Heart left ventricle (tissue), 16 donors: Measurements from ENCODE around the gene RYR3. TPM values are rescaled to one million over a fixed set of nuclear protein-coding genes. Genes with fewer than 3 reads are reported as not detected.

Experiments
- ATAC-seq, 4 donors: fragments of 200-7000 bp; cut with Tn5 transposase; one replicate each; pipeline ENCODE4 v1.9.1; 2020 to 2022; ENCODE audit warnings: moderate library complexity in 4 of 4, mild to moderate bottlenecking in 3 of 4, moderate number of reproducible peaks in 1 of 4
- DNase-seq, 5 donors: peaks; one replicate each; pipeline ENCODE4 v3.0.0-alpha.2; 2020
- H3K27ac ChIP-seq, 12 donors: fragments of 200-600 bp; sonication (generic) in 4 of 12; one replicate each; pipeline versions ENCODE4 v1.5.0 to v1.8.0; 2016 to 2022; ENCODE audit warnings: mild to moderate bottlenecking in 2 of 12
- H3K27me3 ChIP-seq, 9 donors: fragments of 200-600 bp; sonication (generic) in 2 of 9; one replicate each; pipeline versions ENCODE4 v1.5.1 to v1.8.0; 2016 to 2022; ENCODE audit warnings: mild to moderate bottlenecking in 3 of 9
- H3K36me3 ChIP-seq, 9 donors: fragments of 200-600 bp; sonication (generic) in 2 of 9; one replicate each; pipeline versions ENCODE4 v1.5.0 to v1.8.0; 2018 to 2022; ENCODE audit warnings: mild to moderate bottlenecking in 2 of 9
- H3K4me1 ChIP-seq, 12 donors: fragments of 200-600 bp; sonication (generic) in 4 of 12; one replicate each; pipeline versions ENCODE4 v1.5.0 to v1.8.0; 2016 to 2022; ENCODE audit warnings: mild to moderate bottlenecking in 3 of 12
- H3K4me3 ChIP-seq, 12 donors: fragments of 200-600 bp; sonication (generic) in 4 of 12; one replicate each; pipeline versions ENCODE4 v1.5.0 to v1.8.0; 2017 to 2022; ENCODE audit warnings: mild to moderate bottlenecking in 9 of 12, moderate library complexity in 4 of 12
- H3K9me3 ChIP-seq, 12 donors: fragments of 200-600 bp; sonication (generic) in 4 of 12; one replicate each; pipeline versions ENCODE4 v1.5.0 to v1.8.0; 2016 to 2022; ENCODE audit warnings: mild to moderate bottlenecking in 1 of 12
- POLR2A ChIP-seq, 2 donors: fragments of 450-650 bp; IDR thresholded peaks; one replicate each; pipeline ENCODE4 v1.6.1; 2017; ENCODE audit warnings: antibody characterized with exemption in 2 of 2, mild to moderate bottlenecking in 2 of 2, moderate library complexity in 2 of 2
- WGBS, 4 donors: extraction: QIAGEN DNeasy Blood & Tissue Kit in 2 of 4; methylation state at CpG; one replicate each; pipeline versions ENCODE4 v1.1.5 to v1.1.7; 2013 to 2018; 5-methylcytosine and 5-hydroxymethylcytosine counted together
- intact Hi-C, 10 donors: fragments of 100-400 bp; cut with DNase I; formaldehyde crosslinking; loops; one replicate each; pipeline versions ENCODE4 v1.11.1 to v1.14.2; 2022
- polyA plus RNA-seq, 2 donors: library from polyadenylated mRNA; stranded (reverse); fragments of 200-250 nt; gene quantifications; one replicate each; pipeline ENCODE4 v1.2.3, GENCODE V29; 2013
- total RNA-seq, 9 donors: library from RNA; depleted of rRNA in 2 of 9; stranded (reverse); fragments of >200 nt in 2 of 9; fragmentation: NEBNext Ultra II Directional in 3 of 9; extraction: Animal tissue kit (Norgen Biotek cat#: 25700) in 3 of 9; gene quantifications; one replicate each; pipeline versions ENCODE4 v1.1.0 to v1.2.4, GENCODE V29; 2016 to 2023
- TF ChIP-seq, protein P1 (sequence below), 12 donors: fragments of 200-600 bp; sonication (generic) in 4 of 12; IDR thresholded peaks; one replicate each; pipeline versions ENCODE4 v1.5.0 to v1.8.0; 2018 to 2022; ENCODE audit warnings: antibody characterized with exemption in 12 of 12, mild to moderate bottlenecking in 5 of 12
- donor health status: ischemic (EF 13 %, LVEDD 7.1; RV severe dilation, severe dysfunction).
- donor health status: healthy with polysubstance abuse.
- donor health status: DM: no; HTN: yes; CAD: no.
- donor health status: DM: no; HTN: no; CAD: no.
- donor health status: ischemic (EF 25% LVEDD 6.9; RV normal size, moderate dysfunction).
- donor health status: ischemic (EF 25% LVEDD 5.7; RV mildly dilated, moderate dysfunction).
- donor health status: healthy.
- donor health status: DM: yes; HTN: yes; CAD: no.
- donor health status: ischemic (EF 35%, LVEDD 5.7; RV mildly dilated, moderate dysfunction).
- donor health status: nonischemic (EF 11% LVEDD 7.7; RV severe dilation, severe dysfunction).
- donor health status: DM: yes; HTN: yes; CAD: no.
- donor health status: PGD.
- donor health status: ischemic (EF 29% LVEDD 5.4; RV normal size, mild dysfunction).
- donor health status: nonischemic (EF 23%, LVEDD 6.1; RV moderate dilation, normal function).

RYR3 gene
- total and polyA plus RNA-seq, 11 donors = 0.01 to 0.35 (median 0.23) TPM; not detected in 2

DNA sequence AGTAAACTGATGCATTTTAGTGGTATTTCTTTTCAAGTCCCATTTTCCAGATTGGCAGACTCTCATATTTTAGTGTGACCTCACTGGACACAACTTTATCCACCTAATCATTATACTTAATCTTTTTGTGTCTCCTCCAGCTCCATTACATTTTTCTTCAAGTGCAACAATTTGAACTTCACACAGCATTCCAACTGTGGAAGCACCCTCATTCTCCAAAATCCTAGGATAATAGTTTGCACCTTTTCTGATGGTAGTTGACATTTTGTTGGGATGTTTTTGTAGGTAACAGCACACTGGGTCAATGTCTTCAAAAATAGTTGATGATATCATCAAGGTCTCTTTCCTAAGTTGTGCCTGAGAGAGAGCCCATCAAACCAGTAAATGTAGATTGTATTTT, 123.1 kb downstream of the RYR3 start:
- ATAC-seq = no peak
- peaks cover 0 to 7% (median 0%) of the 10 kb centered on the region in 12 donors for H3K9me3 ChIP-seq
- H3K4me1 ChIP-seq = no peaks in the 10 kb centered on the region
- no peak for TF ChIP-seq POLR2A (IDR thresholded peaks at IDR 0.05)
- TF ChIP-seq, protein P1, sequence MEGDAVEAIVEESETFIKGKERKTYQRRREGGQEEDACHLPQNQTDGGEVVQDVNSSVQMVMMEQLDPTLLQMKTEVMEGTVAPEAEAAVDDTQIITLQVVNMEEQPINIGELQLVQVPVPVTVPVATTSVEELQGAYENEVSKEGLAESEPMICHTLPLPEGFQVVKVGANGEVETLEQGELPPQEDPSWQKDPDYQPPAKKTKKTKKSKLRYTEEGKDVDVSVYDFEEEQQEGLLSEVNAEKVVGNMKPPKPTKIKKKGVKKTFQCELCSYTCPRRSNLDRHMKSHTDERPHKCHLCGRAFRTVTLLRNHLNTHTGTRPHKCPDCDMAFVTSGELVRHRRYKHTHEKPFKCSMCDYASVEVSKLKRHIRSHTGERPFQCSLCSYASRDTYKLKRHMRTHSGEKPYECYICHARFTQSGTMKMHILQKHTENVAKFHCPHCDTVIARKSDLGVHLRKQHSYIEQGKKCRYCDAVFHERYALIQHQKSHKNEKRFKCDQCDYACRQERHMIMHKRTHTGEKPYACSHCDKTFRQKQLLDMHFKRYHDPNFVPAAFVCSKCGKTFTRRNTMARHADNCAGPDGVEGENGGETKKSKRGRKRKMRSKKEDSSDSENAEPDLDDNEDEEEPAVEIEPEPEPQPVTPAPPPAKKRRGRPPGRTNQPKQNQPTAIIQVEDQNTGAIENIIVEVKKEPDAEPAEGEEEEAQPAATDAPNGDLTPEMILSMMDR (IDR thresholded peaks at IDR 0.05) = no peak
- H3K4me3 ChIP-seq = no peak overlapping the region
- intact Hi-C loops = no loop called here
- no peak for DNase-seq
- H3K27me3 ChIP-seq = no peaks in the 10 kb centered on the region
- H3K36me3 ChIP-seq = no peaks in the 10 kb centered on the region
- no peak overlapping the region for H3K27ac ChIP-seq

DNA sequence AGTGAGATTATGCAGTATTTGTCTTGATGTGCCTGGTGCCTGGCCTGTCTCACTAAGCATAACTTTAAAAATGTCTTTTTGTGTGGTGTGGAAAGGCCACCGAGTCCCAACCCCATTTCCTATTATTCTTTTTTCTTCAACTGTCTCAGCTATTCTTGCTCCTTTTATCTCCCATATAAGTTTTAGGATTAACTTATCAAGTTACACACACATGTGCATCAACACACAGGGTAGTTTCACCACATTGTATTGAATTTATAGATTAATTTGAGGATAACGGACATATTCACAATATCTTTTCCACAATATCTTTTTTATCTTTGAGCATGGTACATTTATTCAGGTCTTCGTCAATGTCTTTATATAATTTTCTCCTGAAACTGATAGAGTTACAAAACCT, 127.6 kb downstream of the RYR3 start:
- WGBS, 4 donors = 82 to 90% (median 86%) methylated on average over 3 of the region's 3 CpGs
- peaks cover 0 to 7% (median 0%) of the 10 kb centered on the region in 12 donors for H3K9me3 ChIP-seq
- H3K36me3 ChIP-seq = no peaks in the 10 kb centered on the region
- H3K4me3 ChIP-seq = no peak overlapping the region
- ATAC-seq = no peak
- TF ChIP-seq, protein P1 (IDR thresholded peaks at IDR 0.05) = no peak
- no peak for TF ChIP-seq POLR2A (IDR thresholded peaks at IDR 0.05)
- H3K4me1 ChIP-seq = no peaks in the 10 kb centered on the region
- intact Hi-C loops = no loop called here
- H3K27me3 ChIP-seq = peaks cover 0 to 8% (median 0%) of the 10 kb centered on the region in 9 donors
- H3K27ac ChIP-seq = no peak overlapping the region
- DNase-seq = no peak

DNA sequence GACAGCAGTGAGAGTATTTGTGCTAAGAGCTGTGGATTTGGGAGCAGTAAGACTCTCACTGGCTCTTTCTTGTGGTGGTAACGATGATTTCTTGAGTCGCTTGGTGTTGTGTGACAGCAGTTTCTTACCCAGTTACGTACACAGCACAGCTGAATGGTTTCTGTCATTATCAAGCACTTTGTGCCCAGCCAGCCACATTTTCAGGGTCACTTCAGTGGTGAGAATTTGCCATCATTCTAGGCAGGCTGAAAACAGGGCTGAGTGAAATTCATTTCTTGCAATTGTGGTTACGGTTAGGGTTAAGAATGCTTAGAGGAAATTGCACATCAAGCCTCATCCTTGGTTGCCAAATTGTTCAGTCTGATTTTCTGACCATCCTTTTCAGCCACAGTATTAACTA, 130.1 kb downstream of the RYR3 start:
- no peak overlapping the region for H3K4me3 ChIP-seq
- DNase-seq (no peak), ATAC-seq (no peak)
- intact Hi-C loops = loop anchor here in 2 of 10 donors (10.0 kb wide), 2 partner anchors 56 to 64 kb away; no protein-coding TSS in a partner anchor
- H3K27ac ChIP-seq = no peak overlapping the region
- 76 to 79% (median 77%) methylated on average over 4 of the region's 4 CpGs for WGBS, 4 donors
- no peaks in the 10 kb centered on the region for H3K4me1 ChIP-seq
- no peaks in the 10 kb centered on the region for H3K36me3 ChIP-seq
- peaks cover 0 to 2% (median 0%) of the 10 kb centered on the region in 12 donors for H3K9me3 ChIP-seq
- H3K27me3 ChIP-seq = peaks cover 0 to 8% (median 2%) of the 10 kb centered on the region in 9 donors
- no peak for TF ChIP-seq POLR2A (IDR thresholded peaks at IDR 0.05)
- TF ChIP-seq, protein P1 (IDR thresholded peaks at IDR 0.05) = no peak

DNA sequence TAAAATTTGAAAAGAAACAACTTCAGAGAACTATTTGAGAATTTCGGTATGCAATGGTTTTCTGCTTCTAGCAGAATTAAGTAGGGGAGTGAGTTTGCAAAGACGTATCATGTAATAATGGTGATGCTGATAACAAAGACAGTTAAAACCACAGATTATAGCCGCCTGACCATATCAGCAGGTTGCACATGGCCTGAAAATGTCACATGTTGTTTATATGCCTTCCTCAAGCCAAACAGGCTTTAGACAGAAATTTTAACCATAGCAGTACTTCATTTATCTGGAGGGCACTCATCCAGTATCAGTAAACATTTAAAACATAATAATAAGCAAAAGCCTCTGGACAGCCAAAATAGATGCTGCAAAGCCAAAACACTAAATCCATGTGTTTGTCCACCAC, 131.7 kb downstream of the RYR3 start:
- WGBS, 4 donors = 30 to 43% (median 41%) methylated on average over 3 of the region's 3 CpGs
- intact Hi-C loops = loop anchor here in 2 of 10 donors (10.0 kb wide), 2 partner anchors 58 to 62 kb away; no protein-coding TSS in a partner anchor
- no peak overlapping the region for H3K27ac ChIP-seq

More for the DNA sequence above, 131.7 kb downstream of the RYR3 start:
- ATAC-seq (no peak), DNase-seq (no peak)
- no peaks in the 10 kb centered on the region for H3K4me1 ChIP-seq
- no peak overlapping the region for H3K4me3 ChIP-seq
- H3K9me3 ChIP-seq = no peaks in the 10 kb centered on the region
- no peaks in the 10 kb centered on the region for H3K36me3 ChIP-seq
- TF ChIP-seq, protein P1 (IDR thresholded peaks at IDR 0.05) = no peak
- no peak for TF ChIP-seq POLR2A (IDR thresholded peaks at IDR 0.05)
- peaks cover 0 to 8% (median 2%) of the 10 kb centered on the region in 9 donors for H3K27me3 ChIP-seq
